ENCODE measurements around the gene ITSN1. TPM values are rescaled to one million over a fixed set of nuclear protein-coding genes. Genes with fewer than 3 reads are reported as not detected.
"Not testable (repeated sequence)": the region's sequence is repeated elsewhere in the genome, so short reads cannot be mapped to it uniquely, and the experiment has no call there.

ITSN1 gene
- total RNA-seq, 1 experiment from 2014 or later = 30.6 TPM

DNA sequence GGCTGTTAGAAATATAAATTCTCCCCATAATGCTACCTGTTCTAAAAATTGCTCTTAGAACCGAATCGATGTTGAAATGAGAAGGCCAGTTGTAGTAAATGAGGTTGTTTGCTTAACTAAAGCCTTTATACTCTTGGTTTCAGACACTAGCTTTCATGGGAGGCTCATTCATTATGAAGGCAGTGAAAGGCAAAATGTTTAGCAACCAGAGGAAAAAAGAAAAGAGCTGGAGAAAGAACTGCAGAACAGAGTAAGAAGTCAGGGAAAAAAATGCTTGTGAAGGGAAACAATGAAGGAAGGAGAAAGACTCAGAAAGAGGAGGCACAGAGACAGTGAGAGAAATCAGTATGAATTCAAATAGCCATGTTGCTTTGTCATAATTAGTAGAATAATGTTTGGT lies 145.1 kb downstream of the ITSN1 start:
- CTCF ChIA-PET = no interaction called here
- intact Hi-C loops (cut with micrococcal nuclease; ENCODE audit: unreplicated experiment) = loop anchor here (10.0 kb wide), 1 partner anchor 143 kb away; the partner anchor contains the start of genes CRYZL1 and ITSN1
- no peaks in the 10 kb centered on the region for H3K9me3 Mint-ChIP-seq (ENCODE audit: low read depth, unreplicated experiment)
- H3K4me1 Mint-ChIP-seq (ENCODE audit: low read depth, unreplicated experiment) = no peaks in the 10 kb centered on the region
- DNase-seq = no peak
- H3K4me3 Mint-ChIP-seq (ENCODE audit: low read depth, unreplicated experiment) = no peak overlapping the region
- BruUV-seq (replicated peaks) = no TSS peak
- TF ChIP-seq, protein P1, sequence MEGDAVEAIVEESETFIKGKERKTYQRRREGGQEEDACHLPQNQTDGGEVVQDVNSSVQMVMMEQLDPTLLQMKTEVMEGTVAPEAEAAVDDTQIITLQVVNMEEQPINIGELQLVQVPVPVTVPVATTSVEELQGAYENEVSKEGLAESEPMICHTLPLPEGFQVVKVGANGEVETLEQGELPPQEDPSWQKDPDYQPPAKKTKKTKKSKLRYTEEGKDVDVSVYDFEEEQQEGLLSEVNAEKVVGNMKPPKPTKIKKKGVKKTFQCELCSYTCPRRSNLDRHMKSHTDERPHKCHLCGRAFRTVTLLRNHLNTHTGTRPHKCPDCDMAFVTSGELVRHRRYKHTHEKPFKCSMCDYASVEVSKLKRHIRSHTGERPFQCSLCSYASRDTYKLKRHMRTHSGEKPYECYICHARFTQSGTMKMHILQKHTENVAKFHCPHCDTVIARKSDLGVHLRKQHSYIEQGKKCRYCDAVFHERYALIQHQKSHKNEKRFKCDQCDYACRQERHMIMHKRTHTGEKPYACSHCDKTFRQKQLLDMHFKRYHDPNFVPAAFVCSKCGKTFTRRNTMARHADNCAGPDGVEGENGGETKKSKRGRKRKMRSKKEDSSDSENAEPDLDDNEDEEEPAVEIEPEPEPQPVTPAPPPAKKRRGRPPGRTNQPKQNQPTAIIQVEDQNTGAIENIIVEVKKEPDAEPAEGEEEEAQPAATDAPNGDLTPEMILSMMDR (IDR thresholded peaks at IDR 0.05; ENCODE audit: unreplicated experiment) = no peak
- H3K27ac Mint-ChIP-seq (ENCODE audit: unreplicated experiment) = no peak overlapping the region
- no peaks in the 10 kb centered on the region for H3K27me3 Mint-ChIP-seq (ENCODE audit: unreplicated experiment)
- no peaks in the 10 kb centered on the region for H3K36me3 Mint-ChIP-seq (ENCODE audit: insufficient read depth, unreplicated experiment)

DNA sequence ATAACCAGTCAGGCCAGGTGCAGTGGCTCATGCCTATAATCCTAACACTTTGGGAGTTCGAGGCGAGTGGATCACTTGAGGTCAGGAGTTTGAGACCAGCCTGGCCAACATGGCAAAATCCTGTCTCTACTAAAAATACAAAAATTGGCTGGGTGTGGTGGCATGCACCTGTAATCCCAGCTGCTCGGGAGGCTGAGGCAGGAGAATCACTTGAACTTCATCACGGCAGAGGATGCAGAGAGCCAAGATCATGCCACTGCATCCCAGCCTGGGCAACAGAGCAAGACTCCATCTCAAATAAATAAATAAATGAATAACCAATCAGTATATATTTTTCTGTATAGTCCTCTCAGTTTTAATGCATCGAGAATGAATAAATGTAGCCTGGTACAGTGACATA lies 146.1 kb downstream of the ITSN1 start:
- H3K27me3 Mint-ChIP-seq (ENCODE audit: unreplicated experiment); BruUV-seq (replicated peaks); H3K4me3 Mint-ChIP-seq (ENCODE audit: low read depth, unreplicated experiment); H3K36me3 Mint-ChIP-seq (ENCODE audit: insufficient read depth, unreplicated experiment); H3K9me3 Mint-ChIP-seq (ENCODE audit: low read depth, unreplicated experiment); H3K27ac Mint-ChIP-seq (ENCODE audit: unreplicated experiment); DNase-seq; H3K4me1 Mint-ChIP-seq (ENCODE audit: low read depth, unreplicated experiment); CTCF ChIA-PET: not testable (repeated sequence)
- intact Hi-C loops (cut with micrococcal nuclease; ENCODE audit: unreplicated experiment) = loop anchor here (10.0 kb wide), 1 partner anchor 144 kb away; the partner anchor contains the start of genes CRYZL1 and ITSN1

DNA sequence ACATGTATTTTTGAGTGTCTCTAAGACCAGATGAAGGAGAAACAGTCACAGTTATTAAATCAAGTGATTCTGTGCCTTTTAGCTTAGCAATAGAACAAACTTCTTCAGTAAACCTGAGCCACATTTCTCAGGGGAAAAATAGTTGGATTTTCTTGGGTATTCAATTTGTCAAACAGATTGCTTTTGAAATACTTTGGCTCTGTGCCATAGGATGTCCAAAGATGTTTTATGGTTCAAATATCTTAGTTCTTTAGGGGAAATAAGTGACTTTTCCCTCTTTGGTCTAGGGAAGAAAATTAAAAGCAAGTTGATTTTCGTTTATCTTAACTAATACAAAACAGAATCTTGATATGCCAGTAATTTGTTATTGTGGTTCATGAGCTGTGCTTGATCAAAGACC lies 147.4 kb downstream of the ITSN1 start:
- no peak for DNase-seq
- H3K27me3 Mint-ChIP-seq (ENCODE audit: unreplicated experiment) = no peaks in the 10 kb centered on the region
- no TSS peak for BruUV-seq (replicated peaks)
- no peak overlapping the region for H3K27ac Mint-ChIP-seq (ENCODE audit: unreplicated experiment)
- TF ChIP-seq, protein P1 (IDR thresholded peaks at IDR 0.05; ENCODE audit: unreplicated experiment) = no peak
- CTCF ChIA-PET = no interaction called here
- H3K36me3 Mint-ChIP-seq (ENCODE audit: insufficient read depth, unreplicated experiment) = no peaks in the 10 kb centered on the region
- no peaks in the 10 kb centered on the region for H3K9me3 Mint-ChIP-seq (ENCODE audit: low read depth, unreplicated experiment)
- no peaks in the 10 kb centered on the region for H3K4me1 Mint-ChIP-seq (ENCODE audit: low read depth, unreplicated experiment)
- H3K4me3 Mint-ChIP-seq (ENCODE audit: low read depth, unreplicated experiment) = no peak overlapping the region
- intact Hi-C loops (cut with micrococcal nuclease; ENCODE audit: unreplicated experiment) = loop anchor here (10.0 kb wide), 1 partner anchor 145 kb away; the partner anchor contains the start of genes CRYZL1 and ITSN1

DNA sequence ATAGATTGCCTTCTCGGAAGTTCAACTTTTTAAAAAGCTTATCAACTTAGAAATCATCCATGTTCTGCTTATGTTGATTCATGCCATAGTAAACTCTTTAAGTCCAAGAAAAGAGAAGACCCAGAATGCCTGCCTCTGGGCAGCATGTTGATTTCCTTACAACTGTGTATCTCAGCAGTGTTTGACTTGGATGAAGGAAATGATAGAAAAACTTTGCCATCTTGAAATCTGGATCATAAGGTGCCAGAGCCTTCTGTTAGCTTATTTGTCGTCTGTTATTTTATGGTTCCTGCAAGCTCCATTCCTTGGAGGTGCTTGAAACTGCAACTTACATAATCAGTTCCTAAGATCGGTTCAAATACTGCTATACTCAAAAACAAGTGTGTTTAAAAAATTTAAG lies 148.8 kb downstream of the ITSN1 start:
- no peaks in the 10 kb centered on the region for H3K36me3 Mint-ChIP-seq (ENCODE audit: insufficient read depth, unreplicated experiment)
- no peaks in the 10 kb centered on the region for H3K27me3 Mint-ChIP-seq (ENCODE audit: unreplicated experiment)
- H3K4me1 Mint-ChIP-seq (ENCODE audit: low read depth, unreplicated experiment) = no peaks in the 10 kb centered on the region
- DNase-seq = no peak
- no peak overlapping the region for H3K27ac Mint-ChIP-seq (ENCODE audit: unreplicated experiment)
- intact Hi-C loops (cut with micrococcal nuclease; ENCODE audit: unreplicated experiment) = no loop called here
- H3K4me3 Mint-ChIP-seq (ENCODE audit: low read depth, unreplicated experiment) = no peak overlapping the region
- TF ChIP-seq, protein P1 (IDR thresholded peaks at IDR 0.05; ENCODE audit: unreplicated experiment) = no peak
- no TSS peak for BruUV-seq (replicated peaks)
- no peaks in the 10 kb centered on the region for H3K9me3 Mint-ChIP-seq (ENCODE audit: low read depth, unreplicated experiment)
- CTCF ChIA-PET = no interaction called here

DNA sequence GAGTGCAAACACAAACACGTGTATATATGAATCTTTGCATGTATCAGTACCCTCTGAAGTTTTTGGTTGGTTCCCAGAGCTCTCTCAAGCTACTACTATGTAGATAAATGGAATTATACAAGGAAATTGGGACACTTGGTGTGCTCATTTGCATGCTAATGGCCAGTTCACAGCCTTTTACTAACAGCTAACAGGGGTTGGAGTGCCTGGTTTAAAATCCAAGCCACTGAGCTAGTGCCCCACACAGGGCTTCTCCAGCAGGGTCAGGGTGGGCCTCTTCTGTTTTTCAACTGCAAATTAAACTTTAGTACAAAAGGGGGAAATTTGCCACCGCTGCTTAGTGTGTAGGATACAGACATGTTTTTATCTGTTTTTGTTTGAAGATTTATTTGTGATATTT lies 152.3 kb downstream of the ITSN1 start:
- no peak overlapping the region for H3K27ac Mint-ChIP-seq (ENCODE audit: unreplicated experiment)
- no peaks in the 10 kb centered on the region for H3K36me3 Mint-ChIP-seq (ENCODE audit: insufficient read depth, unreplicated experiment)
- DNase-seq = no peak
- no peak overlapping the region for H3K4me3 Mint-ChIP-seq (ENCODE audit: low read depth, unreplicated experiment)
- intact Hi-C loops (cut with micrococcal nuclease; ENCODE audit: unreplicated experiment) = no loop called here
- no peaks in the 10 kb centered on the region for H3K9me3 Mint-ChIP-seq (ENCODE audit: low read depth, unreplicated experiment)
- no TSS peak for BruUV-seq (replicated peaks)
- CTCF ChIA-PET = no interaction called here
- no peaks in the 10 kb centered on the region for H3K4me1 Mint-ChIP-seq (ENCODE audit: low read depth, unreplicated experiment)
- TF ChIP-seq, protein P1 (IDR thresholded peaks at IDR 0.05; ENCODE audit: unreplicated experiment) = no peak
- no peaks in the 10 kb centered on the region for H3K27me3 Mint-ChIP-seq (ENCODE audit: unreplicated experiment)
